Fibroblast of pulmonary artery (primary cell): ENCODE results near the gene KMO.

Source experiments
- DNase-seq: peaks from one replicate; pipeline ENCODE4 v3.0.0-alpha.2; 2010; ENCODE audit warnings: low read depth
- H3K4me3 ChIP-seq: replicated peaks from 2 replicates; pipeline ENCODE4 v1.5.1; 2011; ENCODE audit warnings: low read depth, mild to moderate bottlenecking, control low read depth, low read length, moderate library complexity
- TF ChIP-seq, protein P1 (sequence below): IDR thresholded peaks from 2 replicates; pipeline ENCODE4 v1.5.1; 2011; ENCODE audit warnings: mild to moderate bottlenecking, control low read depth, low read length, inconsistent platforms; ENCODE audit errors: missing control alignments

KMO gene

DNA sequence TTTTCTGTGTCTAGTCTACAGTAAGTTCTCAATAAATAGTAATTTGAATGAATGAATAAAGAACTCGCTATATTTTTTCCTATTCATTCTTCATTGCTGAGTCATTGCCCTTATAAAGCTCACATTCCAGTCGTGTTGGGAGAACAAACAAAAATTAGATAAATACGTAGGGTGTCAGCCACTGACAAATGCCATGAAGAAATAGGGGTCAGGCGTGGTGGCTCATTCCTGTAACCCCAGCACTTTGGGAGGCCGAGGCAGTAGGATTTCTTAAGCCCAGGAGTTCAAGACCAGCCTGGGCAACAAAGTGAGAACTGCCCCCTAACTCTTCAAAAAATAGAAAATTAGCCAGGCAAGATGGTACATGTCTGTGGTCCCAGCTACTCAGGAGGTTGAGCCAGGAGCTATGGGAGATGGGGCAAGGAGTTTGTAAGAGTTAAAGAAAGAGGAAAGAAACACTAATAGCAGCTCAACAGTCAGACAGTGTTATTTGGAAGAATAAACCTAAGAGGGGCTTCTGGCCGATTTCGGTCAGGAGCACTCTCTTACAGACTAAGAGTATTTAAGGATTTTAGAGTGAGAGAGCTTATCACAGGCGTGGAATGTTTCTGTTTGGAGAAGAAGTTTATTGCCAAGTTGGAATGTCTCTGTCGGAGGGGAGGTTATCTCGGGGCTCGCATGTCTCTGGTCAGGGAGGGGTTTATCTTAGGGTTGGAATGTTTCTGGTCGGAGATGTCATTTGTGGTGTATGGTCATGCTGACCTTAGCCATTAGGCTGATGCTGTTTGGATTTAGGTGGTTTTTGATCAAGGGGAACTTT is 109.8 kb downstream of the KMO start:
- no peak overlapping the region for H3K4me3 ChIP-seq
- peak; percentile 76 for DNase-seq
- TF ChIP-seq, protein P1, sequence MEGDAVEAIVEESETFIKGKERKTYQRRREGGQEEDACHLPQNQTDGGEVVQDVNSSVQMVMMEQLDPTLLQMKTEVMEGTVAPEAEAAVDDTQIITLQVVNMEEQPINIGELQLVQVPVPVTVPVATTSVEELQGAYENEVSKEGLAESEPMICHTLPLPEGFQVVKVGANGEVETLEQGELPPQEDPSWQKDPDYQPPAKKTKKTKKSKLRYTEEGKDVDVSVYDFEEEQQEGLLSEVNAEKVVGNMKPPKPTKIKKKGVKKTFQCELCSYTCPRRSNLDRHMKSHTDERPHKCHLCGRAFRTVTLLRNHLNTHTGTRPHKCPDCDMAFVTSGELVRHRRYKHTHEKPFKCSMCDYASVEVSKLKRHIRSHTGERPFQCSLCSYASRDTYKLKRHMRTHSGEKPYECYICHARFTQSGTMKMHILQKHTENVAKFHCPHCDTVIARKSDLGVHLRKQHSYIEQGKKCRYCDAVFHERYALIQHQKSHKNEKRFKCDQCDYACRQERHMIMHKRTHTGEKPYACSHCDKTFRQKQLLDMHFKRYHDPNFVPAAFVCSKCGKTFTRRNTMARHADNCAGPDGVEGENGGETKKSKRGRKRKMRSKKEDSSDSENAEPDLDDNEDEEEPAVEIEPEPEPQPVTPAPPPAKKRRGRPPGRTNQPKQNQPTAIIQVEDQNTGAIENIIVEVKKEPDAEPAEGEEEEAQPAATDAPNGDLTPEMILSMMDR = no peak

DNA sequence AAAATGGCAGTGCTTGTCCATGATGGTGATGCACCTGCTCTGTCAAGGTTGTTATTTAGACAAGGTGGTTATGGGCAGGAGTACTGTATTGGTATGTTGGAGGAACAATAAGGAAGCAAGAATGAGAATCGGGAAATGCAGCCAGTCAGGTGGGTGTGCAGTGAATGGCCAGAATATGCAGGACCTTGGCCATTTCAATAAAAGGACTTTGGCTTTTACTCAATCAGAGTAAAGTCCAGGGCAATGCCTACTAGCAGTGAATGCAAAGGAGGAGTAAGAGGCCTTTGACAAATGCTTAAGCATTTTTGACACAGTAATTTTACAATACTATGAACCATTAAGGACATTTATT is 110.4 kb downstream of the KMO start:
- H3K4me3 ChIP-seq = no peak overlapping the region
- TF ChIP-seq, protein P1 = no peak
- DNase-seq = no peak

DNA sequence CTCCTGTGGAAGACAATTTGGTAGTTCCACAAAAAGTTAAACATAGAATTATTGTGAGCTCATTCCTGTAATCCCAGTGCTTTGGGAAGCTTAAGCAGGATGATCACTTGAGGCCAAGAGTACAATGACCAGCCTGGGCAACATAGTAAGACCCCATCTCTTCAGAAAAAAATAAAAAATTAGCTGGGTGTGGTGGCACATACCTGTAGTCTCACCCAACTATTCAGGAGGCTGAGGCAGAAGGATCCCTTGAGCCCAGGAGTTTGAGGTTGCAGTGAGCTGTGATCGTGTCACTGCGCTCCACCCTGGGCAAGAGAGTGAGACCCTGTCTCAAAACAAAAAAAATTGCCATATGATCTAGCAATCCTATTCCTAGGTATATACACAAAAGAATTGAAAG is 112.1 kb downstream of the KMO start:
- TF ChIP-seq, protein P1 = no peak
- no peak overlapping the region for H3K4me3 ChIP-seq
- no peak for DNase-seq

DNA sequence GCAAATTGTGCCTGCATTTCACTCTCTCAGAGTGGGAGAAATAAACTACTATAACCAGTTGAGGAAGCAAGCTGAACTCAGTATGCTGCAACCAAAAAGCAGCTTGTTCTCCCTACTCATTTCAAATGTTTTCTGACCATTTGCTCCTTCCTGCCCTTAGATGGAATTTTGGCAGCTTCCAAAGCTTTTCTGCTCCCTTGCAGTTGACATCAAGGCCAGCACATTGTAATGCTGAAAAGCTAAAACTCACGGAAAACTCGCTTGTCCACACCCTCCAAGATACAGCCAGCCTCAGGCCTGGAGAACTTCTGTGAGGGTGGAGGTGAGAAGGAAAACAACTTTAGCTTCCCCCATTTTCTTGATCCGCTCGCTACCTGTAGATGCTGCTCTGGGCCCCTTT is 113.0 kb downstream of the KMO start:
- TF ChIP-seq, protein P1 = no peak
- no peak for DNase-seq
- no peak overlapping the region for H3K4me3 ChIP-seq
